Smooth muscle cell (in vitro differentiated cells): ENCODE measurements around the gene OR51Q1. TPM values are rescaled to one million over a fixed set of nuclear protein-coding genes. Genes with fewer than 3 reads are reported as not detected.

ENCODE experiments used
- DNase-seq: peaks from one replicate; lab custom pipeline; 2025; ENCODE audit not compliant: unreplicated experiment; lab: John Stamatoyannopoulos, UW
- H2AFZ ChIP-seq: fragments of 200-600 bp; sonication (generic); 2 replicates; pipeline ENCODE4 v1.6.0; 2016; ENCODE audit warnings: antibody characterized with exemption, low read depth, mild to moderate bottlenecking
- H3F3A ChIP-seq: fragments of 200-600 bp; sonication (generic); 2 replicates; pipeline ENCODE4 v1.6.0; 2017; ENCODE audit warnings: antibody characterized with exemption, low read depth
- H3K27ac ChIP-seq: fragments of 200-600 bp; sonication (generic); 2 replicates; pipeline ENCODE4 v1.5.1; 2016; ENCODE audit warnings: low read depth, mild to moderate bottlenecking
- H3K27me3 ChIP-seq: fragments of 200-600 bp; sonication (generic); 2 replicates; pipeline ENCODE4 v1.6.1; 2016; ENCODE audit warnings: low read depth, mild to moderate bottlenecking
- H3K36me3 ChIP-seq: fragments of 200-600 bp; sonication (generic); 2 replicates; pipeline ENCODE4 v1.5.1; 2016; ENCODE audit warnings: low read depth
- H3K4me1 ChIP-seq: fragments of 200-600 bp; sonication (generic); 2 replicates; pipeline ENCODE4 v1.5.1; 2016; ENCODE audit warnings: low read depth
- H3K4me2 ChIP-seq: fragments of 200-600 bp; sonication (generic); 2 replicates; pipeline ENCODE4 v1.6.0; 2016; ENCODE audit warnings: mild to moderate bottlenecking
- H3K4me3 ChIP-seq: fragments of 200-600 bp; sonication (generic); 2 replicates; pipeline ENCODE4 v1.5.1; 2016; ENCODE audit warnings: mild to moderate bottlenecking
- H3K79me2 ChIP-seq: fragments of 200-600 bp; sonication (generic); 2 replicates; pipeline ENCODE4 v1.6.0; 2016; ENCODE audit warnings: low read depth, mild to moderate bottlenecking
- H3K9ac ChIP-seq: fragments of 200-600 bp; sonication (generic); 2 replicates; pipeline ENCODE4 v1.6.0; 2016; ENCODE audit warnings: low read depth
- H3K9me3 ChIP-seq: fragments of 200-600 bp; sonication (generic); replicated peaks from 2 replicates; pipeline ENCODE4 v1.5.1; 2016; ENCODE audit warnings: low read depth
- H4K20me1 ChIP-seq: fragments of 200-600 bp; sonication (generic); 2 replicates; pipeline ENCODE4 v1.6.0; 2016; ENCODE audit warnings: low read depth
- CTCF ChIP-seq: fragments of 200-600 bp; sonication (generic); IDR thresholded peaks from 2 replicates; pipeline ENCODE4 v1.5.1; 2017; ENCODE audit warnings: borderline replicate concordance, mild to moderate bottlenecking, antibody characterized with exemption; ENCODE audit not compliant: insufficient read depth, poor library complexity, severe bottlenecking
- WGBS: methylation state at CpG from one replicate; pipeline ENCODE4 v1.1.7; 2016; ENCODE audit warnings: low lambda C conversion rate; 5-methylcytosine and 5-hydroxymethylcytosine counted together
- polyA plus RNA-seq: library from polyadenylated mRNA; unstranded; fragments of >200 nt; fragmentation: Nextera tagmentation; extraction: Ambion mirVana; gene quantifications from 2 replicates; pipeline ENCODE4 v1.2.1, GENCODE V29; 2016
- total RNA-seq: library from RNA; depleted of rRNA; stranded (reverse); fragments of >200 nt; gene quantifications from 2 replicates; pipeline ENCODE4 v1.2.3, GENCODE V29; 2014

The OR51Q1 gene
- total and polyA plus RNA-seq, 2 experiments from 2014 or later = not detected

GRCh38 chr11:5467527-5467926 is 45.6 kb downstream of the OR51Q1 start:
- Histone ChIP-seq H2AFZ (no peak overlapping the region), H3K4me2 (no peak overlapping the region), H3K27me3 (no peaks in the 10 kb centered on the region), H3K9ac (no peak overlapping the region), H3K4me3 (no peak overlapping the region), H4K20me1 (no peaks in the 10 kb centered on the region), H3F3A (no peaks in the 10 kb centered on the region), H3K36me3 (no peaks in the 10 kb centered on the region), H3K9me3 (no peaks in the 10 kb centered on the region), H3K79me2 (no peaks in the 10 kb centered on the region), H3K4me1 (no peaks in the 10 kb centered on the region), H3K27ac (no peak overlapping the region)
- no peak for TF ChIP-seq CTCF
- WGBS = 84% methylated on average over 2 of the region's 2 CpGs
- no peak for DNase-seq

Other genes starting within 250 kb of the OR51Q1 start
- not detected in 2 replicates for gene OR51V1, start 221.4 kb upstream of the OR51Q1 start, total RNA-seq
- not detected in 2 replicates for gene OR51V1, start 221.4 kb upstream of the OR51Q1 start, polyA plus RNA-seq
- gene HBB, start 195.0 kb upstream of the OR51Q1 start, total RNA-seq = not detected in 2 replicates
- gene HBB, start 195.0 kb upstream of the OR51Q1 start, polyA plus RNA-seq = not detected in 2 replicates
- gene HBD, start 187.6 kb upstream of the OR51Q1 start, total RNA-seq = not detected in 2 replicates
- gene HBD, start 187.6 kb upstream of the OR51Q1 start, polyA plus RNA-seq = not detected in 2 replicates
- not detected in 2 replicates for gene HBG1, start 172.3 kb upstream of the OR51Q1 start, total RNA-seq
- gene HBG1, start 172.3 kb upstream of the OR51Q1 start, polyA plus RNA-seq = not detected in 2 replicates
- 0.49 TPM in 1 of 2 replicates, not detected in the other for gene HBG2, start 167.3 kb upstream of the OR51Q1 start, total RNA-seq
- not detected in 2 replicates for gene HBG2, start 167.3 kb upstream of the OR51Q1 start, polyA plus RNA-seq
- not detected in 2 replicates for gene HBE1, start 152.2 kb upstream of the OR51Q1 start, total RNA-seq
- 0.73 TPM in 1 of 2 replicates, not detected in the other for gene HBE1, start 152.2 kb upstream of the OR51Q1 start, polyA plus RNA-seq
- gene OR51B4, start 120.2 kb upstream of the OR51Q1 start, total RNA-seq = not detected in 2 replicates
- not detected in 2 replicates for gene OR51B4, start 120.2 kb upstream of the OR51Q1 start, polyA plus RNA-seq
- gene OR51B2, start 97.8 kb upstream of the OR51Q1 start, total RNA-seq = not detected in 2 replicates
- not detected in 2 replicates for gene OR51B2, start 97.8 kb upstream of the OR51Q1 start, polyA plus RNA-seq
- gene OR51B5, start 78.6 kb upstream of the OR51Q1 start, total RNA-seq = 0.09 and 0.54 TPM in 2 replicates
- not detected in 2 replicates for gene OR51B5, start 78.6 kb upstream of the OR51Q1 start, polyA plus RNA-seq
- not detected in 2 replicates for gene OR51B6, start 70.6 kb upstream of the OR51Q1 start, total RNA-seq
- not detected in 2 replicates for gene OR51B6, start 70.6 kb upstream of the OR51Q1 start, polyA plus RNA-seq
- gene OR51M1, start 38.3 kb upstream of the OR51Q1 start, total RNA-seq = not detected in 2 replicates
- gene OR51M1, start 38.3 kb upstream of the OR51Q1 start, polyA plus RNA-seq = not detected in 2 replicates
- gene OR51I1, start 19.4 kb downstream of the OR51Q1 start, total RNA-seq = not detected in 2 replicates
- not detected in 2 replicates for gene OR51I1, start 19.4 kb downstream of the OR51Q1 start, polyA plus RNA-seq
- not detected in 2 replicates for gene OR51I2, start 27.2 kb downstream of the OR51Q1 start, total RNA-seq
- gene OR51I2, start 27.2 kb downstream of the OR51Q1 start, polyA plus RNA-seq = not detected in 2 replicates
- not detected in 2 replicates for gene OR52D1, start 66.6 kb downstream of the OR51Q1 start, total RNA-seq
- not detected in 2 replicates for gene OR52D1, start 66.6 kb downstream of the OR51Q1 start, polyA plus RNA-seq
- 0.13 and 0.27 TPM in 2 replicates for gene UBQLN3, start 87.8 kb downstream of the OR51Q1 start, total RNA-seq
- gene UBQLN3, start 87.8 kb downstream of the OR51Q1 start, polyA plus RNA-seq = 0.45 TPM in 1 of 2 replicates, not detected in the other
- 0.31 and 0.58 TPM in 2 replicates for gene UBQLNL, start 94.6 kb downstream of the OR51Q1 start, total RNA-seq
- gene UBQLNL, start 94.6 kb downstream of the OR51Q1 start, polyA plus RNA-seq = 0.14 TPM in 1 of 2 replicates, not detected in the other
- gene OR52H1, start 126.4 kb downstream of the OR51Q1 start, total RNA-seq = not detected in 2 replicates
- gene OR52H1, start 126.4 kb downstream of the OR51Q1 start, polyA plus RNA-seq = not detected in 2 replicates
- gene OR52B6, start 158.8 kb downstream of the OR51Q1 start, total RNA-seq = not detected in 2 replicates
- not detected in 2 replicates for gene OR52B6, start 158.8 kb downstream of the OR51Q1 start, polyA plus RNA-seq
- gene TRIM6, start 174.5 kb downstream of the OR51Q1 start, total RNA-seq = 5.6 and 10.0 TPM in 2 replicates
- 3.7 and 11.7 TPM in 2 replicates for gene TRIM6, start 174.5 kb downstream of the OR51Q1 start, polyA plus RNA-seq
- gene TRIM34, start 202.9 kb downstream of the OR51Q1 start, total RNA-seq = 6.7 and 7.5 TPM in 2 replicates
- gene TRIM34, start 202.9 kb downstream of the OR51Q1 start, polyA plus RNA-seq = 4.1 and 6.3 TPM in 2 replicates